HG03175 (cell line): ENCODE measurements around the gene SKIC2.
A peak's percentile ranks its signal among the peaks of the same experiment; 100 is the strongest.
"Not testable (repeated sequence)": the region's sequence is repeated elsewhere in the genome, so short reads cannot be mapped to it uniquely, and the experiment has no call there.

Source experiments
- ATAC-seq: cut with Tn5 transposase; IDR thresholded peaks from one replicate; pipeline ENCODE4 v1.9.1; 2021; ENCODE audit warnings: mild to moderate bottlenecking, moderate library complexity; ENCODE audit not compliant: unreplicated experiment

SKIC2 gene

DNA sequence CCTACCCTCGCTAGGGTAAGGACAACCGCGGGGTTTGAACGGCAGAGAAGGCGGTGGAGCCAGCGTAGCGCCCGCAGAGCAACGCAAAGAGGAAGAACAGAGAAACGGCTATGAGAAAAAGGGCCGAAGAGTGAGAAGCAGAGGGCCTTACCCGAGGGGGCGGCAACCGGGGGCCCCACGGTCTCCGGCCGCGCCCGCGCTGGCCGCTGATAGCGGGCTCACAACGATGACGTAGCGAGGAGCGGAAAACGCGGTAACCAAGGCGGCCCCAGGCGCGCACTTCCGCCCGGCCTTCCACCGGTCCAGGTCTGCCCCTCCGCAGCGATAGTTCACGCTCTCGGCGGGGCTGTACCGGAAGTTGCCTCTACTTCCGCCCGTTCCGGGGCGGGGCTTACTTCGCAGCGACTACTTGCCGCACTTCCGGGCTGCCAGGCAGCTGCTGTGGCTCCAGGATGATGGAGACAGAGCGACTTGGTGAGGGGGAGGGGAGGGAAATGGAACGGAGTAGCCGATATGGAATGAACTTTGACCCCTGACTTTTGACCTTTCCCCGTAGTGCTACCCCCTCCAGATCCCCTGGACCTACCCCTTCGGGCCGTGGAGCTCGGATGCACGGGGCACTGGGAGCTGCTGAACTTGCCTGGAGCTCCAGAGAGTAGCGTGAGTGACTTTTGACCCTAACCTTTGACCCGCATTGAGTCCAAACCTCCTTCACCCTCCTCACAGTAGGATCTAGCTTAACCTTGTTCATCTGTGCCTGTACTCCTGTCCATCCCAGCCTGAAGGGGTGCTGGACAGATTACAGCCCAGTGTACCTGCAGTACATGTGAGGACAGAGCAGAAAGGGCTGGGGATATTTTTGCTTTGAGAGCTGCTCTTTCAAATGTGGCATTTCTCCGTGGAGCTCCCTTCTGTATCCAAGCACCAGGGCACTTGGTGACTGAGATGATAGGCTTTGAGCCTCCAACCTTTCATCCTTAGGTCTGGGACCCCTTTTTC, at the start of gene SKIC2, which contains the start of gene NELFE:
SKIC2 (plus strand) TSS at position 435 of the 999 bp plus-strand sequence; CDS start at position 453, 18 bp downstream.
NELFE (minus strand) TSS at position 231 of the 999 bp plus-strand sequence. CDS start 525 bp downstream, outside the sequence.
- ATAC-seq = peak; percentile 96

DNA sequence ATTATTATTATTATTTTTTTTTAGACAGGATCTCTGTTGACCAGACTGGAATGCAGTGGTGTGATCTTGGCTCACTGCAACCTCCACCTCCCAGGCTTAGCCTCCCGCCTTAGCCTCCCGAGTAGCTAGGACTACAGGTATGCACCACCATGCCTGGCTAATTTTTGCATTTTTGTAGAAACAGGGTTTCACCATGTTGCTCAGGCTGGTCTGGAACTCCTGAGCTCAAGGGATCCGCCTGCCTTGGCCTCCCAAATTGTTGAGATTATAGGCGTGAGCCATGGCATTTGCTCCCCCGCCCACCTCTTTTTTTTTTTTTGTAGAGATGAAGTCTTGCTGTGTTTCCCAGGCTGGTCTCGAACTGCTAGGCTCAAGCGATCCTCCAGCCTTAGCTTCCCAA, 49.7 kb upstream of the SKIC2 start:
- ATAC-seq = not testable (repeated sequence)

GRCh38 chr6:31911826-31912585, 47.0 kb upstream of the SKIC2 start:
- no peak for ATAC-seq

GRCh38 chr6:31915351-31915750, 43.6 kb upstream of the SKIC2 start:
- no peak for ATAC-seq

GRCh38 chr6:31915756-31916155, 43.2 kb upstream of the SKIC2 start:
- no peak for ATAC-seq

- ATAC-seq = no peak
These were observed 40.8 kb upstream of the SKIC2 start for GRCh38 chr6:31918069-31918720.

GRCh38 chr6:31919624-31920303, 39.2 kb upstream of the SKIC2 start:
- ATAC-seq = no peak

GRCh38 chr6:31920811-31921210, 38.2 kb upstream of the SKIC2 start:
- no peak for ATAC-seq

GRCh38 chr6:31922942-31923341, 36.0 kb upstream of the SKIC2 start:
- ATAC-seq = no peak

DNA sequence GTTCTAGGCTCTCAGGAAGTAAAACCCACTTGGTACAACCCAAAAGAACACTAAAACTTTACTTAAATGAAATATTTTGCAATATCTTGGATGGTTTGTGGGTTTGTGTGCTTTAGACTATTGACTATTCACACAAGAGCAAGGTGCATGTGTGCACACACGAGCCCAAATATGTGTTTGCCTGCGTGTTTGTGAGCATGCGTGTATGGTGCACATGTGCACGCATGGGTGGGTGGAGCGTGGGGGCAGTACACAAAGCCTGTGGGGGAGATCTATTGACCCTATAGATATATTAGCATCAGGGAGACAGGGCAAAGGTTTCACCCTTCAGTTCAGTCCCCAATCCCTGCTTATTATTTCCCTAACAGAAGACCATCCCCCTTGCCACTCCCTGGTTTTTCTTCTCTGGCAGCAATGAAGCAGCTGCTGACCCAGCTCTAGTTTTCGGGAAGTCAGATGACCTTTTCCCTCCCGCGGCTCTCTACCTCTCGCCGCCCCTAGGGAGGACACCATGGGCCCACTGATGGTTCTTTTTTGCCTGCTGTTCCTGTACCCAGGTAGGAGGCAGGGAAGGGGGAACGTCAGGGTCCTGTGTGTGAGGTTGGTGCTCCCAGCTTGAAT, 31.6 kb upstream of the SKIC2 start, which contains the start of gene C2:
C2 (plus strand) TSS at position 476 of the 621 bp plus-strand sequence; CDS start at position 512, 36 bp downstream.
- no peak for ATAC-seq

DNA sequence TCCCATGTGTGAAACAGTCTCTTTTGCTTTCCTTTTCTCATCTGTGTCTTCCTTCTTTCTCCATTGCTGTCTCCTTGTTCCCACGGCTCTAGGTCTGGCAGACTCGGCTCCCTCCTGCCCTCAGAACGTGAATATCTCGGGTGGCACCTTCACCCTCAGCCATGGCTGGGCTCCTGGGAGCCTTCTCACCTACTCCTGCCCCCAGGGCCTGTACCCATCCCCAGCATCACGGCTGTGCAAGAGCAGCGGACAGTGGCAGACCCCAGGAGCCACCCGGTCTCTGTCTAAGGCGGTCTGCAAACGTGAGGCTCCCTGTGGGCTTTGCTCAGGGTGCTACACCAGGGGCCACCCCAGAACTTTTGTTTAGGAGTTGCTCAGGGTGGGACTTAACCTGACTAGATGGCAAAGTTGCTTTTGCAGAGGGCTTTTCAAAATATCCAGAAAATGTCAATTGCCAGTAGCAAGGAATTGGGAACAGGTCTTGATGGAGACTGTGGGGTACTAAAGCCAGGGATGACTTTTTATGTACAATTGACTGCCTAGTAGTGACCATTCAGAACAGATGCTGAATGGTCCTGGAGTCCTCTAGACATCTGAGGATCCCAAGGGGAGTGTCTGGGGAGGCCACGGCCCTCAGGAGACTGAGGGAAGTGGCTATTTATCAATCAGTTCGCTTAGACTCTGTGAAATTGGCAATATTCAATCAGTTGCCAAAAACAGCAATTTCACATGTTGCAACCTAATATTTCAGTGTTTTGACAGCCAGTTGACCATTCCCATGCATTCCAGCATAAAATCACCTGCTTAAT, 30.9 kb upstream of the SKIC2 start:
- ATAC-seq = no peak

GRCh38 chr6:31928672-31928939, 30.4 kb upstream of the SKIC2 start:
- ATAC-seq = no peak

DNA sequence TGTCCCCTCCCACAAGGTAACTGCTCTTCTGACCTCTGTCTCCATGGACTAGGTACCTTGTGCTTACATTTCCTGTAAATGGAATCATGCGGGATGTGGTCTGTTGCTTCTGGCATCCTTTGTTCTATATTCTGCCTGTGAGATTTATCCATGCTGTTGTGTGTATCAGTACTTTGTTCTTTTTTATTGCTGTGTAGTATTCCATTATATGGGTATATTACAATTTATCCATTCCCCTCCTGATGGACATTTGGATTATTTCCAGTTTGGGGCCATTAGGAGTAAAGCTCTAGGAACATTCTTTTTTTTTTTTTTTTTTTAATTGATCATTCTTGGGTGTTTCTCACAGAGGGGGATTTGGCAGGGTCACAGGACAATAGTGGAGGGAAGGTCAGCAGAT, 28.0 kb upstream of the SKIC2 start:
- no peak for ATAC-seq

DNA sequence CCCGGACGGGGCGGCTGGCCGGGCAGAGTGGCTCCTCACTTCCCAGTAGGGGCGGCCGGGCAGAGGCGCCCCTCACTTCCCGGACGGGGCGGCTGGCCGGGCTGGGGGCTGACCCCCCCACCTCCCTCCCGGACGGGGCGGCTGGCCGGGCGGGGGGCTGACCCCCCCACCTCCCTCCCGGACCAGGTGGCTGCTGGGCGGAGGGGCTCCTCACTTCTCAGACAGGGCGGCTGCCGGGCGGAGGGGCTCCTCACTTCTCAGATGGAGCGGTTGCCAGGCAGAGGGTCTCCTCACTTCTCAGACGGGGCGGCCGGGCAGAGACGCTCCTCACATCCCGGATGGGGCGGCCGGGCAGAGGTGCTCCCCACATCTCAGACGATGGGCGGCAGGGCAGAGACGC, 26.8 kb upstream of the SKIC2 start:
- ATAC-seq = not testable (repeated sequence)

DNA sequence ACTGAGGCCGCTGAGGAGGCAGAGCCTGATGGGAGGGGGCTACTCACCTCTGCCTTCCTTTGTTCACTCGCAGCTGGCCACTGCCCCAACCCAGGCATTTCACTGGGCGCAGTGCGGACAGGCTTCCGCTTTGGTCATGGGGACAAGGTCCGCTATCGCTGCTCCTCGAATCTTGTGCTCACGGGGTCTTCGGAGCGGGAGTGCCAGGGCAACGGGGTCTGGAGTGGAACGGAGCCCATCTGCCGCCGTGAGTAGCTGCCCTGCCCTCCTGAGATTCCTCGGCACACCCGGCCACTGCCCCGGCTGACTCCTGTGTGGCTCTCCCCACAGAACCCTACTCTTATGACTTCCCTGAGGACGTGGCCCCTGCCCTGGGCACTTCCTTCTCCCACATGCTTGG, 25.4 kb upstream of the SKIC2 start:
- no peak for ATAC-seq

- ATAC-seq = no peak
These were observed 24.0 kb upstream of the SKIC2 start for GRCh38 chr6:31935021-31935420.

DNA sequence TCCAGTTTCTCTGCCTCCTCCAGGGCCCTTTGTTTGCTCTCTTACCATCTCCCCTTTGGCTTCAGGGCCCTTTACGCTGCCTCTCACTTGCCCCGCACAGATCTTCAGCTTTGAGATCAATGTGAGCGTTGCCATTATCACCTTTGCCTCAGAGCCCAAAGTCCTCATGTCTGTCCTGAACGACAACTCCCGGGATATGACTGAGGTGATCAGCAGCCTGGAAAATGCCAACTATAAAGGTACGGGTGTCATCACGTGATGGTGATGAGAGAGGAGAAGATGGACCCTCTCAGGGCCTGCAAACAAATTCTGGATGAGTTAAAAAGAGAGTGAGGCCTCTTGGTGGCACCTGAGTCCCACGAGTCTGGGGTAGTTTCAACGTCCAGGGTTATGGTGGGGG, 23.2 kb upstream of the SKIC2 start:
- ATAC-seq = no peak

GRCh38 chr6:31940256-31940664, 18.7 kb upstream of the SKIC2 start:
- ATAC-seq = no peak

DNA sequence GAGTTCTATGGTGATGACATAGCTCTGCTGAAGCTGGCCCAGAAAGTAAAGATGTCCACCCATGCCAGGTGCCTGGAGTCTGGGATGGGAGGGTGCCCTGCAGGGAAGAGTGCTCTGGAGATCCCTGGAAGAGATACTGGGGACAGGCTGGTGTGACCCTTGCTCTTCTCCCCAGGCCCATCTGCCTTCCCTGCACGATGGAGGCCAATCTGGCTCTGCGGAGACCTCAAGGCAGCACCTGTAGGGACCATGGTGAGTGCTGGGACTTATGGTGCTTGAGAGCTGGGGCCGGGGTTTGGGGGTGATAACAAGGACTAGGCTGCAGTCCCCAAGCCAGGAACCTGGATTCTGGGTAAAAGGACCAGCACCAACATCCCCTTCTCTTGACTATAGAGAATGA, 15.2 kb upstream of the SKIC2 start:
- no peak for ATAC-seq
